Epithelial cell of proximal tubule (primary cell): ENCODE measurements around the gene RGS7. TPM values are rescaled to one million over a fixed set of nuclear protein-coding genes. Genes with fewer than 3 reads are reported as not detected.

Source experiments
- DNase-seq: peaks from one replicate; pipeline ENCODE4 v3.0.0-alpha.2; 2011; ENCODE audit warnings: low read depth
- H3K4me3 ChIP-seq: 2 replicates; pipeline ENCODE4 v1.5.1; 2011; ENCODE audit warnings: low read depth, mild to moderate bottlenecking, low read length
- CTCF ChIP-seq: conservative IDR thresholded peaks from 2 replicates; pipeline ENCODE4 v1.5.1; 2012; ENCODE audit warnings: low read depth, mild to moderate bottlenecking, low read length
- total RNA-seq: library from RNA; depleted of rRNA; stranded (reverse); fragments of >200 nt; gene quantifications from 2 replicates; pipeline ENCODE4 v1.2.3, GENCODE V29; 2015

Gene RGS7
- total RNA-seq, 1 donor from 2014 or later: 0.06 TPM

GRCh38 chr1:241203817-241204216, 153.2 kb downstream of the RGS7 start:
- H3K4me3 ChIP-seq: no peak overlapping the region
- TF ChIP-seq CTCF: no peak
- no peak for DNase-seq

- DNase-seq: no peak
- no peak overlapping the region for H3K4me3 ChIP-seq
- TF ChIP-seq CTCF: no peak
Observed at GRCh38 chr1:241202401-241202800, 154.6 kb downstream of the RGS7 start.

GRCh38 chr1:241186716-241187115, 170.3 kb downstream of the RGS7 start:
- no peak for TF ChIP-seq CTCF
- DNase-seq: no peak
- H3K4me3 ChIP-seq: no peak overlapping the region

- no peak overlapping the region for H3K4me3 ChIP-seq
- DNase-seq: no peak
- TF ChIP-seq CTCF: no peak
Observed at GRCh38 chr1:241181971-241182370, 175.0 kb downstream of the RGS7 start.

GRCh38 chr1:241181471-241181870, 175.5 kb downstream of the RGS7 start:
- no peak for TF ChIP-seq CTCF
- DNase-seq: no peak

GRCh38 chr1:241180569-241180968, 176.4 kb downstream of the RGS7 start:
- no peak for DNase-seq
- no peak overlapping the region for H3K4me3 ChIP-seq
- no peak for TF ChIP-seq CTCF

More at GRCh38 chr1:241181471-241181870, 175.5 kb downstream of the RGS7 start:
- no peak overlapping the region for H3K4me3 ChIP-seq

GRCh38 chr1:241177660-241178059, 179.3 kb downstream of the RGS7 start:
- DNase-seq: no peak
- H3K4me3 ChIP-seq: no peak overlapping the region
- no peak for TF ChIP-seq CTCF
